SK-MEL-5 (cell line): ENCODE results near the gene GAS7. TPM values are rescaled to one million over a fixed set of nuclear protein-coding genes. Genes with fewer than 3 reads are reported as not detected.
A peak's percentile ranks its signal among the peaks of the same experiment; 100 is the strongest.

Experiments used
- DNase-seq: peaks from one replicate; pipeline ENCODE4 v3.0.0-alpha.2; 2016; ENCODE audit warnings: low read depth, low spot score
- in situ Hi-C: cut with HindIII; loops from 2 replicates; pipeline ENCODE4 v1.10.0; 2016; ENCODE audit warnings: low sequenced_read_pairs, high pct_unique_total_duplicates, low pct_unique_long_range_greater_than_20kb
- total RNA-seq: library from RNA; depleted of rRNA; stranded (reverse); fragments of >200 nt; shearing (Covaris generic); gene quantifications from 2 replicates; pipeline ENCODE4 v1.2.3, GENCODE V29; 2014

The GAS7 gene
- total RNA-seq, 1 experiment from 2014 or later, result 115 TPM

- no peak for DNase-seq
- in situ Hi-C loops, result no loop called here
Observed at GRCh38 chr17:9895923-9896322, 302.5 kb downstream of the GAS7 start.

DNA sequence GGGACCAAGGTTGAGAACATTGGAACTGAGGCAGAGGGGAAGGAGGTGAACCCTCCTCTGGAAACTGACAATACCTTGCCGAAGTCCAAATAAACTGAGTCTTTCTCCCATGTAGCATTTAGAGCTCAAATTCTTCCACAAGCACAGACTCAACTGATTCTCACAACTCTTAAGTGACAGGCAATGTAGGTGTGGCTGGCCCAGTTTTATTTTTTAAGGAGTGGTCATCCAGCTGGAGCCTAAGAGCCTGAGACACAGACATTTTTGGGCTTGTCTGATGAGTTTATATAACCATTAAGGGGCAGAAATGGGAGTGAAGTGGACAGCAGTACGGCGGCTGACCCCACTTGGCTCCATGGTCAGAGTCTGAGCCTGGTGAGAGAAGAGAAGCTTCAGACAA, 304.2 kb downstream of the GAS7 start:
- in situ Hi-C loops, result no loop called here
- no peak for DNase-seq

DNA sequence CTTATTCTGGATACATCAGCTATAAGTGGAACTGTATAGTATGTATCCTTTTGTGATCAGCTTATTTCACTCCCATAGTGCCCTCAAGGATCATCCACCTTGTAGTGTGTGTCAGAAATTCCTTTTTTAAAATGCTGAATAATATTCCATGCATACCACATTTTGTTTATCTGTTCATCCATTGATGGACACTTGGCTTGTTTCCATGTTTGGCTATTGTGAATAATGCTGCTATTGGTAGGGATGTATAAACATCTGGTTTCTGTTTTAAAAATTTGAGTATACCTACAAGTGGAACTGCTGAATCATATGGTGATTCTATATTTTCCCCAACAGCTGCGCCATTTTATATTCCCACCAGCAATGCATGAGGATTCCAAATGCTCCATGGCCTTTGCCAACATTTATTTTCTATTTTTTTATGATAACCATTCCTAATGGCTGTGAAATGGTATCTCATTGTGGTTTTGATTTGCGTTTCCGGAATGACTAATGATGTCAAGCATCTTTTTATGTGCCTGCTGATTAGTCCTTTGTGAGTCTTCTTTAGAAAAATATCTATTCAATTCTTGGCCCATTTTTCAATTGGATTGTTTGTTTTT, 304.9 kb downstream of the GAS7 start:
- in situ Hi-C loops, result no loop called here
- peak; percentile 26 for DNase-seq

GRCh38 chr17:9890124-9890523, 308.3 kb downstream of the GAS7 start:
- DNase-seq, result peak; percentile 77

GRCh38 chr17:9887508-9887907, 310.9 kb downstream of the GAS7 start:
- in situ Hi-C loops, result no loop called here
- no peak for DNase-seq

More at GRCh38 chr17:9890124-9890523, 308.3 kb downstream of the GAS7 start:
- in situ Hi-C loops, result no loop called here

GRCh38 chr17:9886141-9886930, 312.1 kb downstream of the GAS7 start:
- in situ Hi-C loops, result no loop called here
- DNase-seq, result no peak

DNA sequence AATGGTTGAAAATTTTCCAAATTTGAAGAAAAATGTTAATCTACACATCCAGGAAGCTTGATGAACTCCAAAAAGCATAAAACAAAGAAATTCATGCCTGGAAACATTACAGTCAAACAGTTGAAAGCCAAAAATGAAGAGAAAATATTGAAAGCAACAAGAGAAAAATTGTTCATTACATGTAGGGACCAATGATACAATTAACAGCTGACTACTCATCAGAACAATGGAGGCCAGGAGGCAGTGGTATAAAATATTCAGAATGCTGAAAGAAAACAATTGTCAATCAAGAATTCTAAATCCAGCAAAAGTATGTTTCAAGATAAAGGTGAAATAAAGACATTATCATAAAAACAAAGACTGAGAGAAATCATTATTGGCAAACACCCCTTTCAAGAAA, 315.0 kb downstream of the GAS7 start:
- no peak for DNase-seq
- in situ Hi-C loops, result no loop called here

DNA sequence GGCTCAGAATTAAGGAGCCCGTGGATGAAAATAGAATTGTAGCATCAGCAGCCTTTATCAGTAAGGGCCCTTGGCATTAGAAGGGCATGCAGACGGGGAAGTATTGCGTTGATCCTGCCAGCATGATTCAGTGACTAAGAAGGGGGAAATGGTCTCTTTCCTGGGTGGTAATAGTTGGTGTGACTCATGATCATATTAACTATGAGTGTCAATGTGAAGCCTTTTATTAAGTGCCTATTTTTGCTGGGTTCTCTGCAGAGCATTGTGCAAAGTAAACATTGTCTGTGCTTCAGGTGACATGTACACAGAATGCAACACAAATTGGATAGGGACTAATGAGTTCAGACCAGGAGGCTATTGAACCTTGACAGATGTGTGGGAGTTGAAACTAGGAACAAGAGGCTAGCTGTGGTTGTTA, 317.8 kb downstream of the GAS7 start:
- peak; percentile 46 for DNase-seq
- in situ Hi-C loops, result no loop called here

- DNase-seq, result no peak
- in situ Hi-C loops, result no loop called here
Observed at GRCh38 chr17:9878786-9879525, 319.4 kb downstream of the GAS7 start.

DNA sequence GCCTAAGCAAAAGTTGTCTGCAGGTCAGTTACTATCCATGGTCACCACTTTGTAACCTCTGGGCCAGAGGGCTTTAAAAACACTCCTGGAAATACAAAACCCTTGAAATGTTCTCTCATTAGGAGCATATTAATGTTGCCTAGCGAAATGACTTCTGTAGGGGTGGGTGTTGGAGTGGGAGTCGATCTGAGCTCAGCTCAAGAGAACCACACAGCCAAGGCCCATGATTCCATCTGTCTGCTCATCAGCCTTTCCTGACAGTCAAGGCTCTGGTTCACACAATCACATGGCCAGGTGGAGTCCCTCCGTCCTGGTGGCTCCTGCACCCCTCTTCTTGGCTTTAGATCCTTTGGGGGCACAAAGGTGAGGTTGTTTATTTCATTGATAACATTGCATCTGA, 320.1 kb downstream of the GAS7 start:
- no peak for DNase-seq
- in situ Hi-C loops, result no loop called here

DNA sequence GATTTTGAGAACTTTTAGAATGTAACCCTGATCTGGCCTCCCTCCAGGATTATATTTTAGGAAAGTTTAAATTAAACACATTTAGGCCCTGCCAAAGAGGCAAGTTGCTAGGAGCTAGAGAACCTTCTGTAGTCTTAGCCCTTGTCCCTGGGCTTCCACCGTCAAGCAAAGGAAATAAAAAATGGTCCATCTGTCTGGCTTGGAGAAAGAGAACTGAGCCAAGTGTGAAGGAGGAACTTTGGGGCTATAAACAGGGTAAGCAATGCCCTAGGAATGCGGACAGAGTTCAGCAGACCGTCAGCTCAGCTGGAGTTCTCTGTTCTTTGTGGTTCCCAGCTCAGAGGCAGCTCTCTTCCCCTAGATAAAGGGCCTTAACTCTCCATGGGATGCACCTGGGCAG, 323.0 kb downstream of the GAS7 start:
- in situ Hi-C loops, result no loop called here
- DNase-seq, result no peak

DNA sequence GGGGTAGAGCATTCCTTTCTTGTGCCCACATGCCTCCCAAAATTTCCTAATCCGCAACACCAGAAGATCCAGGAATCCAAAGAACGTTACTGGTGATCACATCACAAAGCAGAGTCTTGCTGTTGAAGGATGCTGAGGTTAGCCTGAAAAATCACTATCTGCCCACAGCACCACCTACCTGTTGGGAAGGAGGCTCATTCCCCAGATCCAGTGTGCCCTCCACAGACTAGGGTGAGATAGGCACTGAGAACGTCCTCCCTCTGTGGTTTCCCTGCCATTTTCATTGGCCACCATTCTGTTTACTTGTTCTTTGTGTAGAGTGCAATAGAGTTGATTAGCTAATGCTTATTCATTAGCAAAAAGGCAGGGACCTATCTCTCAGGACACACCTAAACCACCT, 323.7 kb downstream of the GAS7 start:
- DNase-seq, result no peak
- in situ Hi-C loops, result no loop called here

GRCh38 chr17:9872852-9873251, 325.6 kb downstream of the GAS7 start:
- DNase-seq, result no peak
- in situ Hi-C loops, result no loop called here

DNA sequence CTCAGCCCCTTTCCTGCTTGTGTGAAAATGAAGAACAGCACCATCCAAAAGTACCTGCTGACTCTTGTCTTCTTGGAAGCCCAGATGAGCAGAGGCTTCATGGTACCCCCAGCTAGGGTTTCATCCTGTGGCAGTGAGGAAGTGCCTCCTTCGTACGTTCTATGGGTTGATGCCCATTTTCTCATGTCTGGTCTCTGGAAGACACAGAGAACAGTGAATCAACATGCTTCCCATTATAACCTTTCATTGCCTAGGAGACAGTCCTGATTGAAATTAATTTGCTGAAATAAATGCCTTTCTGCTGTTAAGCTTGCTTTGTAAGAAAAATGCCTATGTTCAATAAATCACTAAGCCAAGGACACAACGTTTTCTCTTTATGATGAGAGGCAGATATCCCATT, 329.9 kb downstream of the GAS7 start:
- no peak for DNase-seq
- in situ Hi-C loops, result no loop called here

DNA sequence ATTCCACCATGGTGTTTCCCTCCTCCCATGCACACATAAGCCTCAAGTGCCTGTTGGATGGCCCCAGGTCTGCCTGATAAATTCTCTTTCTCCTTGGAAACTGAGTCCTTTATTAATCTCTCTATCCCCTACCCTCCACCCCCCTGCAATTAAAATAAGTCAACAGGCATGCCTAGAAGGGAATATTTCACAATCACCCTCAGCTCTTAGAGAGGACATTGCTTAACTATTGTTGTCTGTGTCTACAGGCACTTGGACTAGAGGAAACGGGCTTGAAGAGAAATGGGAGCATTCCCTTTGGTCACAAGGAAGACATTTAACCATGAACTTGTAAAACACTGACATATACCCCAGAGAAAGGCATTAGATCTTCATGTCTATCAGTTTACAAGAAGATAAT, 332.8 kb downstream of the GAS7 start:
- DNase-seq, result no peak
- in situ Hi-C loops, result no loop called here

DNA sequence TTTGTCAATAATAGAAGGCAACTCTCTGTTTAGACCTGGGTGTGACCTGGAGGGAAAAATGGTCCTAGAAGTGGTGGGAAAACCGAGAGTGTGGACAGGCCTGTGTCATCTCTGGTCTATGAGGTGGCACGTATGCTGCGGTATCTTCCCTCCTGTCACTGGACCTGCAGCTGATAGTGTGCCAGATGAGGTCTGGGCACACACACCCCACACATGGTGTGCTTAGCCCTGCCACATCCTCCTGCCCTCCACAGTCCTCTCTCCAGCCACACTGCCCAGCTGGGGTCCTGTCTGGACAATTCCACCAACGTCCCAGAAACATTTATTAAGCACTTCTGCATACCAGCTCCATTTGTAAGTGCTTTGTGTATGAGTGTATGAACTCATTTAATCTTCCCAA, 335.5 kb downstream of the GAS7 start:
- DNase-seq, result no peak
- in situ Hi-C loops, result no loop called here

DNA sequence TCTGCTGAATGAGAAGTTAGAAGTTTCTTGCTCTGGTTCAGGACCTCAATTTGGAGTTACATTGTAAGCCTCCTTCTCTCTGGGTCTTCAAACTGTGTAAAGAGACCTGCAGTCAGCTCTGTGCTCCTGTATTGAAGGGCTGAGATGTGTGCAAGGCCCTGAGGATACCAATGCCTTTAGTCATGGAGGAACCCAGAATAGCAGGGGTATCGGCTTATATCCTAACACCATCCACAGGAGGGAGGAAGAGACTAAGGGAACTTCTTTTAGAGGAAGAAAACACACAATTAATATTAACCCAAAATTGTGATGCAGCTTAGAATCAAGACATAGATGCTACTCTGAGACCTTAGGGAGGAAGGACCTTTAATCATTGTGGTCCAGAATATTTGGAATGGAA, 336.2 kb downstream of the GAS7 start:
- in situ Hi-C loops, result no loop called here
- no peak for DNase-seq

DNA sequence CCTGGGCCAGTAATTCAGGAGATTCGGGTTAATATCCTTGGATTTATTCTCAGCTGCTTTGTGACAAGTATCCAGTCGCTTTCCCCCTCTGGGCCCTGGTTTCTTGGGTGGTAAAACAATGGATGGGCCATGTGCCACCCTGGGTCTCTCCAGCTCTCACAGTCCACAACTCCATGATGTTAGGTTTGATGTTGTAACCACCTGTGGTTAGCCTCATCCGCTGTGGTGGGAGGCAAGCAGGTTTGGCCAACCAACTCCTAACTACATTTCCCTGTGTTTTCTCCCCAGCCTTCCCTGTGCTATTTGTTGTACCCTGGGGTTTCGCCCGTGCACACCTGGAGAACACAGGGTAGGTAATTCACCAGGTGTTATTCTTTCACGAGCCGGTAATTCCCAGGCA, 337.6 kb downstream of the GAS7 start:
- DNase-seq, result no peak
- in situ Hi-C loops, result no loop called here
